CD4-positive, alpha-beta T cell (primary cell): ENCODE data around the gene B9D1. TPM values are rescaled to one million over a fixed set of nuclear protein-coding genes. Genes with fewer than 3 reads are reported as not detected.

Experiments
- ATAC-seq: fragments of 200-7000 bp; cut with Tn5 transposase; one replicate; pipeline ENCODE4 v1.10.0; 2022; ENCODE audit warnings: mild to moderate bottlenecking; ENCODE audit not compliant: poor library complexity
- CTCF ChIA-PET: fragments of 350-600 bp; sonication (Branson Sonifier 250); formaldehyde crosslinking; loops from one replicate; lab custom pipeline; 2021; ENCODE audit warnings: antibody characterized with exemption, inconsistent platforms; lab: Charles Lee
- POLR2A ChIA-PET: fragments of 350-600 bp; sonication (Branson Sonifier 250); formaldehyde crosslinking; loops from one replicate; lab custom pipeline; 2021; ENCODE audit warnings: antibody characterized with exemption, inconsistent platforms; lab: Charles Lee
- DNase-seq, 14 experiments: peaks; one replicate each; pipeline ENCODE4 v3.0.0-alpha.2; 2013 to 2020; ENCODE audit warnings: mixed read lengths in 2 of 14
- H3K27ac ChIP-seq, 2 donors: one replicate each; pipeline versions ENCODE4 v1.5.1 to v1.7.0; 2013; ENCODE audit warnings: low read length in 2 of 2, low read depth in 1 of 2, mild to moderate bottlenecking in 1 of 2
- H3K27me3 ChIP-seq, 2 experiments: 1 replicate in 1 of 2; 2 replicates in 1 of 2; pipeline versions ENCODE4 v1.6.1 to v1.7.0; 2013; ENCODE audit warnings: low read length in 2 of 2, control low read depth in 1 of 2, mild to moderate bottlenecking in 1 of 2, moderate library complexity in 1 of 2; ENCODE audit not compliant: insufficient read depth in 2 of 2, control insufficient read depth in 1 of 2
- H3K36me3 ChIP-seq: one replicate; pipeline ENCODE4 v1.6.1; 2013; ENCODE audit warnings: low read length, control low read depth; ENCODE audit not compliant: insufficient read depth
- H3K4me1 ChIP-seq: one replicate; pipeline ENCODE4 v1.6.1; 2013; ENCODE audit warnings: low read length, control low read depth; ENCODE audit not compliant: insufficient read depth
- H3K4me3 ChIP-seq: one replicate; pipeline ENCODE4 v1.5.1; 2013; ENCODE audit warnings: mild to moderate bottlenecking, low read length, moderate library complexity
- H3K9me3 ChIP-seq, 2 experiments: 1 replicate in 1 of 2; 2 replicates in 1 of 2; pipeline versions ENCODE4 v1.6.1 to v1.7.0; 2013; ENCODE audit warnings: low read length in 2 of 2, mild to moderate bottlenecking in 2 of 2, control low read depth in 1 of 2, moderate library complexity in 1 of 2; ENCODE audit not compliant: control insufficient read depth in 1 of 2, insufficient read depth in 1 of 2
- H3K27ac Mint-ChIP-seq: one replicate; pipeline ENCODE4 v1.8.0; 2020; ENCODE audit warnings: mixed read lengths
- H3K27me3 Mint-ChIP-seq: one replicate; pipeline ENCODE4 v1.8.0; 2021; ENCODE audit warnings: mixed read lengths
- H3K36me3 Mint-ChIP-seq: one replicate; pipeline ENCODE4 v1.8.0; 2021; ENCODE audit warnings: low read depth, mixed read lengths
- H3K4me1 Mint-ChIP-seq: one replicate; pipeline ENCODE4 v1.8.0; 2021; ENCODE audit warnings: low read depth, mixed read lengths
- H3K4me3 Mint-ChIP-seq: one replicate; pipeline ENCODE4 v1.8.0; 2020; ENCODE audit warnings: mild to moderate bottlenecking, mixed read lengths
- H3K9me3 Mint-ChIP-seq: one replicate; pipeline ENCODE4 v1.8.0; 2020; ENCODE audit warnings: mixed read lengths
- intact Hi-C, 2 experiments: fragments of 100-400 bp; cut with DNase I in 1 of 2; cut with micrococcal nuclease in 1 of 2; formaldehyde crosslinking; loops; one replicate each; pipeline versions ENCODE4 v1.15.1 to v1.9.0; 2023 to 2025; cut with DNase I, micrococcal nuclease
- microRNA-seq: library from miRNA; unstranded; fragments of <30 nt; microRNA quantifications from one replicate; pipeline ENCODE4 v1.2.0, GENCODE V29; 2021; ENCODE audit warnings: borderline microRNAs expressed, borderline replicate concordance
- total RNA-seq, 174 experiments: library from RNA in 2 of 174; stranded (reverse) in 2 of 174; gene quantifications; one replicate each; pipeline ENCODE4 v1.2.3 and lab custom pipeline; 2021 to 2026
- TF ChIP-seq, protein P1 (sequence below): fragments of 200-600 bp; IDR thresholded peaks from one replicate; pipeline ENCODE4 v1.8.0; 2022; ENCODE audit warnings: antibody characterized with exemption, mild to moderate bottlenecking

B9D1 gene
- total RNA-seq, 2 experiments from 2014 or later: 0.66 to 0.73 TPM

DNA sequence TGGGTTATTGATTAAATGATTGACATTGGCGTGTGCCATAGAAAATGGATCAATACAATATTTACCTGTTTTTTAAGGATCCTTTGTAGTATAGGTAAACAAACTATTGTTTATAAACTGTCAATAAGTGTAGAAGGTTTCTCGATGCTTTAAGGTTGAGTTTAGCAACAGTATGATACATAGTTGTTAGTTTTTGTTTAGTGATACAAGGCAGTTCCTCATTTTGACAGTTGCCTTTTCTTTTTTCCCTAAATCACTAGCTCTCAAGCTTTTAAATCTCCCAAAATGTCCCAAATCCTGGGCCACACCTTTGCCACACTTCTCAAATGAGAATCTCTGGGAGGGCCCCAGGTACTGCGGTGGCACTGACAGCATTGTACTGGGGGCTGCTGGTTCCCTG lies 68.1 kb downstream of the B9D1 start:
- Histone ChIP-seq H3K4me3 (no peak overlapping the region), H3K27me3 (peaks cover 0 to 2% of the 10 kb centered on the region in 2 experiments), H3K9me3 (no peaks in the 10 kb centered on the region), H3K27ac (no peak overlapping the region), H3K4me1 (no peaks in the 10 kb centered on the region), H3K36me3 (no peaks in the 10 kb centered on the region)
- H3K27me3 Mint-ChIP-seq: peaks cover 2% of the 10 kb centered on the region
- intact Hi-C loops: no loop called here
- H3K36me3 Mint-ChIP-seq: no peaks in the 10 kb centered on the region
- ChIA-PET POLR2A (no interaction called here), CTCF (no interaction called here)
- H3K9me3 Mint-ChIP-seq: no peaks in the 10 kb centered on the region
- no peak overlapping the region for H3K4me3 Mint-ChIP-seq
- no peaks in the 10 kb centered on the region for H3K4me1 Mint-ChIP-seq
- DNase-seq: no peak
- TF ChIP-seq, protein P1, sequence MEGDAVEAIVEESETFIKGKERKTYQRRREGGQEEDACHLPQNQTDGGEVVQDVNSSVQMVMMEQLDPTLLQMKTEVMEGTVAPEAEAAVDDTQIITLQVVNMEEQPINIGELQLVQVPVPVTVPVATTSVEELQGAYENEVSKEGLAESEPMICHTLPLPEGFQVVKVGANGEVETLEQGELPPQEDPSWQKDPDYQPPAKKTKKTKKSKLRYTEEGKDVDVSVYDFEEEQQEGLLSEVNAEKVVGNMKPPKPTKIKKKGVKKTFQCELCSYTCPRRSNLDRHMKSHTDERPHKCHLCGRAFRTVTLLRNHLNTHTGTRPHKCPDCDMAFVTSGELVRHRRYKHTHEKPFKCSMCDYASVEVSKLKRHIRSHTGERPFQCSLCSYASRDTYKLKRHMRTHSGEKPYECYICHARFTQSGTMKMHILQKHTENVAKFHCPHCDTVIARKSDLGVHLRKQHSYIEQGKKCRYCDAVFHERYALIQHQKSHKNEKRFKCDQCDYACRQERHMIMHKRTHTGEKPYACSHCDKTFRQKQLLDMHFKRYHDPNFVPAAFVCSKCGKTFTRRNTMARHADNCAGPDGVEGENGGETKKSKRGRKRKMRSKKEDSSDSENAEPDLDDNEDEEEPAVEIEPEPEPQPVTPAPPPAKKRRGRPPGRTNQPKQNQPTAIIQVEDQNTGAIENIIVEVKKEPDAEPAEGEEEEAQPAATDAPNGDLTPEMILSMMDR: no peak
- H3K27ac Mint-ChIP-seq: no peak overlapping the region
- ATAC-seq: no peak

Small RNA genes within 50 kb of the gene (microRNA-seq; reads per million reads assigned to microRNA genes)
- 3.9 reads per million, percentile 20 among the genes with 10 or more reads in this experiment for gene MIR1180

Other genes with a start within 250 kb of the B9D1 start
- gene GRAPL, start 235.1 kb downstream of the B9D1 start, total RNA-seq: 10 to 100 TPM; 23.7 to 26.2 TPM
- 10 to 100 TPM; 11.9 to 12.3 TPM for gene EPN2, start 125.4 kb downstream of the B9D1 start, total RNA-seq
- gene MAPK7, start 15.8 kb upstream of the B9D1 start, total RNA-seq: 10 to 100 TPM; 15.2 to 17.3 TPM
- not detected for gene MFAP4, start 24.5 kb upstream of the B9D1 start, total RNA-seq
- 1 to 10 TPM; 1.4 to 1.5 TPM for gene RNF112, start 48.5 kb upstream of the B9D1 start, total RNA-seq
- gene SLC47A1, start 171.1 kb upstream of the B9D1 start, total RNA-seq: not detected